ENCODE measurements around the gene XPO6.

The XPO6 gene

DNA sequence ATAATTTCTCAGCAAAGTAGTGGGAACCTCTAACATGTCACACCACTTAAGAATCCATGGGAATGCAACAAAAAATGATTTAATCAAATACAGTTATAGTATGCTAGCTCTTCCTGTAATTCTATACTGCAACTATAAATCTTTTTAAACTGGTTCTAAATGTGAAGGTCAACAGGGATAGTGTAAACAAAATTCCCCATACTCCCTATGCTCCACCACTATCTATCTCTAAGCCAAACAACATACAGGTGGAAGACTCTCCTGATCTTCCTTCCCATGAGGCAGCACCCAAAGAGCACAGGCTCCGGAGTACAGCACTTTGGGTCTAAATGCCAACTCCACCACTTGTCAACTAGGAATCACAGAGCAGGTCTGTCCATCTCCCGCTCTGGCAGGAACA is 4.4 kb downstream of the XPO6 start:
- DNase-seq: no peak

GRCh38 chr16:28205974-28206373 is 5.8 kb downstream of the XPO6 start:
- no peak for DNase-seq

DNA sequence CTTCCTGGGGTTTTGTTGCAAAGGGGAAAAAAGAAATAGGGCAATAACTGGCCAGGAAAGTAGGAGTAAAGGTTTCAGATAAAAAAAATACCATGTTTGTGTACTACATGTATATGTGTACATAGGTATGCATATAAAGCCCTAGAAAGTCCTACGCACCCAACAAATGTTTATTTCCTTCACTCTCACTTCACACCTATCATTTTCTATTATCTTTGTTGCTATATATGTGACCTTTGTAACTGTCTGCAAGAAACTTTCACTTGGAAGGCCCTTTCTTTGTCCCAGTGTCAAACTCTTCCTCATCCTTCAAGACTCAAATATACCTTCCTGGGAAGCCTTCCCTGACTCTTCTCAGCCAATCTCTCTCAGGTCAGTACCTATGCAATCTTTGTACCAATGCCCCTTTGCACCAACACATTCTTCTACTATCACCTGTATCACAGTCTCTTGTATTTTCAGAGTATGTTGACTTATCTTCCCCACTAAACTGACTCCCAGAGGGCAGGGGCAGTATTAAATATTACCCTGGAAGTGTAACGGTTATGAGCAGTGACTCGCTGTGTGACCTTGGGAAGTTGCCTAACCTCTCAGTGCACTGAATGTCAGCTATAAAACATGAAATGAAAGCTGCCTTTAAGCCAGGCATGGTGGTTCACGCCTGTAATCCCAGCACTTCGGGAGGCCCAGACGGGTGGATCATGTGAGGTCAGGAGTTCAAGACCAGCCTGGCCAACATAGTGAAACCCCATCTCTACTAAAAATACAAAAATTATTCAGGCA is 6.5 kb downstream of the XPO6 start:
- no peak for DNase-seq

DNA sequence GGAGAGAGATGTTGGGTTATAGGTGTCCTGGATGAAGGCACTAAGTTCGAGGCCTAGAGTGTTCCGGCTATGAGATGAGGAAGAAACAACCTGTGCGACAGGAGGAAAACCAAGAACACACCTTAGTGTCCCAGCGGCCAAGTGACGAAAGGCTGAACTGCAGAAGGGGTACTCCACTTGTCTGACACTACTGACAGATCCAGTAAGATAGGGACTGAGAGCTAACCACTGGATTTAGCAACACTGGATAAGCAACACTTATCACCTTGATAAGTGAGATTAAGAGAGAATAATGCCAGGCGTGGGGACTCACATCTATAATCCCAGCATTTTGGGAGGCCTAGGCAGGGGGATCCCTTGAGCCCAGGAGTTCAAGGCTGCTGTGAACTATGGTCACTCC is 7.1 kb downstream of the XPO6 start:
- no peak for DNase-seq

DNA sequence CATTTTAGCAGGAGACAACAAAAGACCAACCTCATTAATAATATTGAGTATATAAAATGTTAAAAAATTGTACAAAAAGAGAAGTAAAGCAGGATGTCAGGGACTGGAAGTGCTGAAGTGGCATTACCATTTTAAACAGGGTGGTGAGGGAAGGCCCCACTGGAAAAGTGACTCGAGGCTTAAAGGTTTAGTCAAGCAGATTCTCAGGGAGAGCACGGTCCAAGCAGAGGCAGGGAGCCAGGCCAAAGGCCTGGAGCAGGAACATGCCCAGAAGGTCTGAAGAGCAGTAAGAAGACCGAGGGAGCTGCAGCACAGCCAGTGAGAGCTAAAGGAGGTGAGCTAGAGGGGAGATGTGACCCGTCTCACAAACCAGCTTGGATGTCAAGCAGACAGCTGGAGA is 7.6 kb downstream of the XPO6 start:
- no peak for DNase-seq

GRCh38 chr16:28202147-28202746 is 9.5 kb downstream of the XPO6 start:
- DNase-seq: no peak

DNA sequence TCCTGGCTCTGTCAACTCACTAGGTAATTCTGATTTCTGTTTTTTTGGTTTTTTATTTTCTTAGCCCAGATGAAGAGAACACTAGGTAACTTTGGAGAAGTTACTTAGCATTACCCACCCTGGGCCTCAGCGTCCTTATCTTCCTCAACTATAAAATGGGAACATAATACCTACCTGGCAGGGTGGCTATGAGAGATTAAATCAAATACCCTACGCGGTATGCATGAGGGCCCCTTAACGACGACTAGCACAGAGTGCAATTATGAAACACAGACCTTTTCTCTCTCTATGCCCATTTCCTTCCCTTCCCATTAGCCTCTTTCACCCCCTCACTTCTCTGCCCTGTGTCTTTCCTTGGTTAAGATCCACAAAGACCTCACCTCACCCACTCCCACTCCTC is 11.1 kb downstream of the XPO6 start:
- no peak for DNase-seq

- DNase-seq: no peak
Observed at GRCh38 chr16:28196387-28196987, 15.3 kb downstream of the XPO6 start.

- no peak for DNase-seq
Observed at GRCh38 chr16:28195859-28196258, 15.9 kb downstream of the XPO6 start.

DNA sequence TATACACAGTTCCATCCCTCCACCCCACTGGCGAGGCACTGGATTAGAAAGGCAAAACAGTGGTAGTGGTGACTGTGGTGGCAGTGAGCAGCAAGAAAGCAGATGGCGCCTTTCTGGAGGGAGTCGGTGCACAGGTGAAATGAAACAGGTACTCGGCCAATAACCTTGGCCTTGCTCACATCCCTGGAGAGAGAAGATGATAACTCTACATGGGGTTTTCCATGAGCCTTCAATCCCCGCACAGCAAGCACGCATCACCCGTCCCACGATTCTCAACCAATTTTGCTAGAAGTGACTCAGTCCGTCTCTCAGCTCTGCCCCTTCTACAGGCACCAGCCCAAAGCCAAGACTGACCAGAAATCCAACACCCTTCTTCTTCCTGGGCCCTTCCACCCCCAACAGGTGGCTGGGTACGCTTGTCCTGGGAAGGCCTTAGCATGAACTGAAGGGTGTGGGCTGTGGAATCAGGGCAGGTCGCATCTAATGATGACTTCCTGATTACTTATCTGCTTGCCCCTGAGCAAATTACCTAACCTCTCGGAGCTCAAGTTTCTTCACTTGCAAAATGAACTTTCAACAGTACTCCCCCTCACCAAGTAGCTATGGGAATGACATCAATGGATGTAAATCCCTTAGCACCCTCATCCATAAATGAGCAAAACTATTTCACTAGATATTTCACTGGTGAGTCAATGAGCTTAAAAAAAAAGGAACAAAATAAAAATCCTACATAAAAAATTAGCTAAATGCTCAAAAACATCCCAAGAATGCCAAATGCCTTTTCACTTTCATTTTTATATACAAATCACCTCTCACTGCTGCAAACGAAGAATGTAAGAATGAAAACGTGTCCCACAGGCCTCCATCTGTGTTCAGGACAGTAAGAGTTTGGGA is 18.0 kb downstream of the XPO6 start:
- no peak for DNase-seq

DNA sequence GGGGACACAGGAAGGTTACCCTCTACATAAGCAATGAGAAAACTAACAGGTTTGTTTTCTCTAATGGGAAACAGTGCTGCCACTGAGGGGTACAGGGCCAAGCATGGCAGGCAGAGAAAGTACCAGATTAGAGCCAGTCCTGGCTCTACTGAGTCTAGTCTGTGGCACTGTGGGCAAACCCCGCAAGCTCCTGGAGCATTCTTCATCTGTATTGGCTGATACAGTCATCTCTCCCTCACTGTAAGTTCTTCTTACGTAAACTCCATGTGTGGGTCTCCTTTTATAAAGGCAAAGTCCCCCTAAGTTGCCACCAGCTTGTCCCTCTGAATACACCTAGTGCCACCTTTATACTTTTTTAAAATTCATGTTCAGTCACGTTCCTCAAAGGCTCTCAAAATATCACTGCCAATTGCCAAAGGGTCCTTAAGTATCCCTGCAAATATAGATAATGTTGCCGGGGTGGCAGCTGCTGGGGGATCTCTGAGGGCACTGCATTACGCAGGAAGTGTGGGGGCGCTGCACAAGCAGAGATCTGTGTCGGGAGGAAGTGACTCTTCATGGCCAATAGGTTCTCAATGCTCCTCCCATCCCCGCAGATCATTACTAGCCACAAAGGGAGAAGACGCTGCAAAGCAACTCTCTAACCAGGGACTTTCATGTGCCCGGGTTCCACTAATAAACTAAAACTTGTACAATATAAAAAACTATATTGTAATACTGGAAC is 18.8 kb downstream of the XPO6 start:
- DNase-seq: peak; percentile 82

DNA sequence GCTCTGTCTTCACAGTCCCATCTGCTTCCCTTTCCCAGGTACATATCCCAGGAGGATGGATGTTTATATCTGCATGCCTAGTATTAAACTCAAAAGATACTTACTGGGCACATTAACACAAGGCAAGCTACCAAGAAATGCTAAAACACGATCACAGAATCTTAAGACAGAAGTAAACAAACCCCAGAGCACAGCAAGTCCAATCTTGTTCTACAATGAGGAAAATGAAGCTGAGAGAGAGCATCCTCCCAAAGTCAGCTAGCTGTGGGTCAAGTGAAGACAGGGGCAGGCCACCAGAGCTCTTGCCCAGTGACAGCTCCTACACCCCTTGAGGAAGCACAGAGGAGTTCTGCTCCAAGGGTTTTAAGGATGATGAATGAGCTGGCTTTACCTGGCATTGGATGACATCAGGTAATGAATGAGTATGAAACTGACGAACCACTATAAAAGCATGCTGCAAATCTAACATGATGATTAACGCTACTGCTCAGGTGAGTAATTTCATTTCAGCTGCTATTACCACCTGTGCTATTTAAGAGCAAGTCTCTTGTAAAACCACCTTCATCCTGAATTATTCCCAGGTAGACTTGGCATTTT is 20.3 kb downstream of the XPO6 start:
- no peak for DNase-seq

GRCh38 chr16:28189245-28189644 is 22.5 kb downstream of the XPO6 start:
- peak in 1 of 2 donors; percentile 47 for DNase-seq

DNA sequence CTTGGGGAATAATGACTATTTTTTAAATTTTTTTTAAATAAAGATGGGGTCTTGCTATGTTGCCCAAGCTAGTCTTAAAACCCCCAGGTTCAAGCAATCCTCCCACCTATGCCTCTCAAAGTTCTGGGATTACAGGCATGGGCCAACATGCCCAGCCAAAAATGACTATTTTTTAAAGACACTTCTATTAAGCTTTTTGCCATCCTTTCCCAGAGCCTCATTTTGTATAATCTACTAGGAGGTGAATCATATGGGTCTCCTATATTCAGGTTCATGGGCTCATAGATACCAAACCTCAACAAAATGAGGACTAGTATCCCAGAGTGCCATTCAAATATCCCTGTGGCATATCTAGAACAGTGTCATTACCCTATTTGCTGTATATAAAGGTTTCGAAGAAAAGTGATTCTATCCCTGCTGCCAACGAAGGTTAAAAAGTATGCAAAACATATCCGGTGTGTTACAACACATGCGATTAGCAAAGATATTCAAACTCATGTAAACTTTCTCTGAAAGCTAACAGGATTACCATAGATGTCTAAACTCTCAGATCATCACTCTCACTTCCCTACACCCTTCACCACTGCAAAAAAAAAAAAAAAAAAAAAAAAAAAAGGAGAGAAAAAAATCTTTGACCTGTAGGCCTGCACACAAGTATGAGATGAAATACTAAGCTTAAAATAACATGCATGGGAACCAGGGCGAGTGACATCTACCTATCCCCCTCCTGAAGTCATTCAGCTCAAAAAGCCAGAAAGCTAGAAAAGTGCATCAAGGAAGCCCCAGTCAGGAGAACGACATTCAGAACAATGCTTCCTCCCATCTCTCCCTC is 23.5 kb downstream of the XPO6 start:
- DNase-seq: no peak

DNA sequence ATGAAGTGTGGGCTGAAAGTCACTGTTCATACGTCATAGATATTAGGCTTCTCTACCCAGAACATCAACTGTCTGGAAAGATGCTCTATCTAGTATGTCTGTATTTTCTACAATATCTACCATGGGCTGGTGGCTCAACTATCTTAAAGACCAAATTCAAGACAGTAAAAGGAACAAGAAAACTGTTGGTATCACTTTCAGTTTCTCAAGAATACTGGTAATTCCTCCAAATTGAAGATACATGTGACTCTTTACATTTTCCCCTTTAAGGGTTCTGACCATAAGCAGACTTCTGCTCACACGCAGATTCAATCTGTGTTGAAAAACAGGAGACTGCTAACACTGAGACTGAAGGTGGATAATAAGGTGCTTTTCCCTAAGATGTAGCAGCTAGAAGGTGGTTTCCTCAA is 24.2 kb downstream of the XPO6 start:
- peak in 1 of 2 donors; percentile 56 for DNase-seq

DNA sequence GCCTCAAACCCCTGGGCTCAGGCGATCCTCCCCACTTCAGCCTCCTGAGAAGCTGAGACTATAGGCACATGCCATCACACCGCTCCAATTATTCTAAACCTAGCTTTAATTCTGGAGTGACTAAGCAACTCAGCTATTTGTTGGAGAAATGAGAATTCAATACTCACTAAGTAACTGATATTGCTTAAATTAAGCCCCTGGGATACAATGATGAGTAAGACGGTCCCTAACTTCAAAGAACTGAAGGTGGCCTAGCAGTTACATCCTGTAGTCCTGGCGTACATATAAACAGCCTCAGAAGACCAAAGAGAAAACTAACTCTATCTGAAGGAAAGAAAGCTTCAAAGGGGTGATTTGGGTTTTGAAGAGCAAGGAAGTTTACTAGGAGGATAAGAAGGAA is 25.0 kb downstream of the XPO6 start:
- peak in 1 of 2 donors; percentile 47 for DNase-seq

DNA sequence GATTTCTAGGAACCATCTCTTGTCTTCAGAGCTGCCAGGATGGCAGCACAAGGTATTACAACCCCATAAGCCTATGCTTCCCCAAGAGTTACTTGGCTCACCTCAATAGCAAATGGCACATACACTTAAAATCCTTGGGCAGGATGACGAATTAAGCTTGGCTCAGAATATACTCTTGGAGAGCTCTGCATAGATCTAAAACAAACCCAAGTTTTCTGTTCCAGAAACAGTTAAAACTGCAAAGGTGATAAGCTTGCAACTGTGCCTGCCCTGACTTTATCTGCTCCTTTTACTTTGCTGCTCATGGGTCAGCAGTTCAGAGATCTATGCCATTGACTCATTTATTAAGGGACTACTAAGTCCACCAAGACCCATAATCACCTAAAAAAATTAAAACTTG is 26.1 kb downstream of the XPO6 start:
- no peak for DNase-seq

GRCh38 chr16:28184625-28185024 is 27.1 kb downstream of the XPO6 start:
- no peak for DNase-seq

GRCh38 chr16:28183930-28184329 is 27.8 kb downstream of the XPO6 start:
- DNase-seq: no peak

GRCh38 chr16:28183484-28183883 is 28.3 kb downstream of the XPO6 start:
- DNase-seq: no peak

GRCh38 chr16:28182801-28183200 is 29.0 kb downstream of the XPO6 start:
- DNase-seq: no peak

Measured in CD4-positive, alpha-beta T cell treated with Interleukin-1 beta for 1 hour (primary cell).